Measurements from ENCODE around the gene LYZ. TPM values are rescaled to one million over a fixed set of nuclear protein-coding genes. Genes with fewer than 3 reads are reported as not detected.
A peak's percentile ranks its signal among the peaks of the same experiment; 100 is the strongest.
"Not testable (repeated sequence)": the region's sequence is repeated elsewhere in the genome, so short reads cannot be mapped to it uniquely, and the experiment has no call there.

The LYZ gene
- total and polyA plus RNA-seq, 2 donors (not counting 1 experiment from before 2014, with no cell fraction given): 0.17 TPM; not detected in 1

DNA sequence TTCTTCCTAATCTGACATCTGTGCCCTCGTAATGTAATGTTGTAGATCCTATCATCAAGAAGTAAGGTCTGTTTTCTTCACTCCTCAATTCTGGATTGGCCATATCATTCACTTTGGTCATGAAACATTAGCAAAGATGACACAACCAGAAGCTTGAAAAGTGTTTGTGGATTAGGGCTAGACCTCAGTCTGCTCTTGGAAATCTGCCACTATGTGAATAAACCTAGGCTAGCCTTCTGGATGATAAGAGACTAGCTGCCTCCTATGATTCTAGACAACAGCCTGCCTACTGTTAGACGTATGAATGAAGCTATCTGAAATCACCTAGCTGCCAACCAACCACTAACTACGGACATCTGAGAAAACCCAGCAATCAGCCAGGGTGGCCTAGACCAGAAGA lies 38.7 kb upstream of the LYZ start:
- TF ChIP-seq, protein P1, sequence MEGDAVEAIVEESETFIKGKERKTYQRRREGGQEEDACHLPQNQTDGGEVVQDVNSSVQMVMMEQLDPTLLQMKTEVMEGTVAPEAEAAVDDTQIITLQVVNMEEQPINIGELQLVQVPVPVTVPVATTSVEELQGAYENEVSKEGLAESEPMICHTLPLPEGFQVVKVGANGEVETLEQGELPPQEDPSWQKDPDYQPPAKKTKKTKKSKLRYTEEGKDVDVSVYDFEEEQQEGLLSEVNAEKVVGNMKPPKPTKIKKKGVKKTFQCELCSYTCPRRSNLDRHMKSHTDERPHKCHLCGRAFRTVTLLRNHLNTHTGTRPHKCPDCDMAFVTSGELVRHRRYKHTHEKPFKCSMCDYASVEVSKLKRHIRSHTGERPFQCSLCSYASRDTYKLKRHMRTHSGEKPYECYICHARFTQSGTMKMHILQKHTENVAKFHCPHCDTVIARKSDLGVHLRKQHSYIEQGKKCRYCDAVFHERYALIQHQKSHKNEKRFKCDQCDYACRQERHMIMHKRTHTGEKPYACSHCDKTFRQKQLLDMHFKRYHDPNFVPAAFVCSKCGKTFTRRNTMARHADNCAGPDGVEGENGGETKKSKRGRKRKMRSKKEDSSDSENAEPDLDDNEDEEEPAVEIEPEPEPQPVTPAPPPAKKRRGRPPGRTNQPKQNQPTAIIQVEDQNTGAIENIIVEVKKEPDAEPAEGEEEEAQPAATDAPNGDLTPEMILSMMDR (conservative IDR thresholded peaks at IDR 0.05 in 1 of 2, IDR thresholded peaks at IDR 0.05 in 1 of 2; ENCODE audit: low read depth in 1 of 2, low read length in 2 of 2): no peak
- no peak for TF ChIP-seq EZH2 (IDR thresholded peaks at IDR 0.05; ENCODE audit: low read length, missing control alignments)

DNA sequence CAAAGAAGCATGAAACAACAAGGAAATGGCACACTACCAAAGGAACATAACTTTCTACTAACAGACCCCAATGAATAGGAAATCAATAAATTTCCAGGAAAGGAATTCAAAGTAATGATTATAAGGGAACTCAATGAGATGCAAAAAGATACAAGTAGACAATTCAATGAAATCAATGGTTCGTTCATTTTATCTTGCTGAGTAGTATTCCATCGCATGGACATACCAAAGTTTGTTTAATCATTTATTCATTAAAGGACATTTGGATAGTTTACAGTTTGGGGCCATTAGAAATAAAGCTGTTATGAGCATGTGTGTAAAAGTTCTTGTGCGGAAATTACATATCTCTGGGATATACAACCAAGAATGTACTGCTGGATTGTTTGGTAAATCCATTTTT lies 35.0 kb upstream of the LYZ start:
- no peak overlapping the region for H3K9ac ChIP-seq (ENCODE audit: insufficient read depth, low read length)
- H3K27me3 ChIP-seq (ENCODE audit: control insufficient read depth, insufficient read depth, low read length): no peaks in the 10 kb centered on the region
- no peak overlapping the region for H3K4me3 ChIP-seq (replicated peaks in 1 of 4; ENCODE audit: control extremely low read depth in 1 of 4, insufficient read depth in 1 of 4, low read depth in 3 of 4, low read length in 4 of 4)
- H4K20me1 ChIP-seq (ENCODE audit: control insufficient read depth, extremely low read depth, insufficient read depth, low read length): no peaks in the 10 kb centered on the region
- no peak overlapping the region for H3K4me2 ChIP-seq (ENCODE audit: extremely low read depth, insufficient read depth, low read length)
- no peak for DNase-seq (ENCODE audit: low read depth in 2 of 2)
- H2AFZ ChIP-seq (ENCODE audit: low read length): no peak overlapping the region
- H3K9me3 ChIP-seq (ENCODE audit: control insufficient read depth, insufficient read depth, low read depth, low read length): no peaks in the 10 kb centered on the region
- no peaks in the 10 kb centered on the region for H3K36me3 ChIP-seq (ENCODE audit: control insufficient read depth, insufficient read depth, low read length)
- no peak for TF ChIP-seq EZH2 (IDR thresholded peaks at IDR 0.05; ENCODE audit: low read length, missing control alignments)
- TF ChIP-seq, protein P1 (conservative IDR thresholded peaks at IDR 0.05 in 1 of 2, IDR thresholded peaks at IDR 0.05 in 1 of 2; ENCODE audit: low read depth in 1 of 2, low read length in 2 of 2): no peak
- no peak overlapping the region for H3K27ac ChIP-seq (ENCODE audit: insufficient read depth, low read length)
- H3K4me1 ChIP-seq (ENCODE audit: control insufficient read depth, extremely low read depth, insufficient read depth, low read length): no peaks in the 10 kb centered on the region
- no peaks in the 10 kb centered on the region for H3K79me2 ChIP-seq (ENCODE audit: control insufficient read depth, insufficient read depth, low read length)

More for the DNA sequence above, 38.7 kb upstream of the LYZ start:
- no peak overlapping the region for H3K4me3 ChIP-seq (replicated peaks in 1 of 4; ENCODE audit: control extremely low read depth in 1 of 4, insufficient read depth in 1 of 4, low read depth in 3 of 4, low read length in 4 of 4)
- no peak overlapping the region for H3K4me2 ChIP-seq (ENCODE audit: extremely low read depth, insufficient read depth, low read length)
- H3K36me3 ChIP-seq (ENCODE audit: control insufficient read depth, insufficient read depth, low read length): no peaks in the 10 kb centered on the region
- H2AFZ ChIP-seq (ENCODE audit: low read length): no peak overlapping the region
- no peaks in the 10 kb centered on the region for H3K79me2 ChIP-seq (ENCODE audit: control insufficient read depth, insufficient read depth, low read length)
- no peaks in the 10 kb centered on the region for H4K20me1 ChIP-seq (ENCODE audit: control insufficient read depth, extremely low read depth, insufficient read depth, low read length)
- DNase-seq (ENCODE audit: low read depth in 2 of 2): peak in 1 of 2 donors; percentile 9
- no peak overlapping the region for H3K27ac ChIP-seq (ENCODE audit: insufficient read depth, low read length)
- no peak overlapping the region for H3K9ac ChIP-seq (ENCODE audit: insufficient read depth, low read length)
- no peaks in the 10 kb centered on the region for H3K4me1 ChIP-seq (ENCODE audit: control insufficient read depth, extremely low read depth, insufficient read depth, low read length)
- H3K9me3 ChIP-seq (ENCODE audit: control insufficient read depth, insufficient read depth, low read depth, low read length): no peaks in the 10 kb centered on the region
- no peaks in the 10 kb centered on the region for H3K27me3 ChIP-seq (ENCODE audit: control insufficient read depth, insufficient read depth, low read length)

- not testable (repeated sequence) for H3K9me3 ChIP-seq (ENCODE audit: control insufficient read depth, insufficient read depth, low read depth, low read length); H3K4me2 ChIP-seq (ENCODE audit: extremely low read depth, insufficient read depth, low read length); DNase-seq (ENCODE audit: low read depth in 2 of 2); H3K27ac ChIP-seq (ENCODE audit: insufficient read depth, low read length); H3K36me3 ChIP-seq (ENCODE audit: control insufficient read depth, insufficient read depth, low read length); H3K79me2 ChIP-seq (ENCODE audit: control insufficient read depth, insufficient read depth, low read length); H3K4me3 ChIP-seq (replicated peaks in 1 of 4; ENCODE audit: control extremely low read depth in 1 of 4, insufficient read depth in 1 of 4, low read depth in 3 of 4, low read length in 4 of 4); H3K4me1 ChIP-seq (ENCODE audit: control insufficient read depth, extremely low read depth, insufficient read depth, low read length); H3K27me3 ChIP-seq (ENCODE audit: control insufficient read depth, insufficient read depth, low read length); H3K9ac ChIP-seq (ENCODE audit: insufficient read depth, low read length); H2AFZ ChIP-seq (ENCODE audit: low read length); H4K20me1 ChIP-seq (ENCODE audit: control insufficient read depth, extremely low read depth, insufficient read depth, low read length)
These were observed 31.4 kb upstream of the LYZ start for GRCh38 chr12:69316784-69317183.

GRCh38 chr12:69317233-69317632 lies 30.9 kb upstream of the LYZ start:
- H3K9me3 ChIP-seq (ENCODE audit: control insufficient read depth, insufficient read depth, low read depth, low read length); H3K9ac ChIP-seq (ENCODE audit: insufficient read depth, low read length); H3K79me2 ChIP-seq (ENCODE audit: control insufficient read depth, insufficient read depth, low read length); DNase-seq (ENCODE audit: low read depth in 2 of 2); H3K36me3 ChIP-seq (ENCODE audit: control insufficient read depth, insufficient read depth, low read length); H3K4me2 ChIP-seq (ENCODE audit: extremely low read depth, insufficient read depth, low read length); H2AFZ ChIP-seq (ENCODE audit: low read length); H3K27ac ChIP-seq (ENCODE audit: insufficient read depth, low read length); H3K4me3 ChIP-seq (replicated peaks in 1 of 4; ENCODE audit: control extremely low read depth in 1 of 4, insufficient read depth in 1 of 4, low read depth in 3 of 4, low read length in 4 of 4); H4K20me1 ChIP-seq (ENCODE audit: control insufficient read depth, extremely low read depth, insufficient read depth, low read length); H3K27me3 ChIP-seq (ENCODE audit: control insufficient read depth, insufficient read depth, low read length); H3K4me1 ChIP-seq (ENCODE audit: control insufficient read depth, extremely low read depth, insufficient read depth, low read length): not testable (repeated sequence)
